K562 (cell line): ENCODE measurements around the gene SRC. TPM values are rescaled to one million over a fixed set of nuclear protein-coding genes. Genes with fewer than 3 reads are reported as not detected.

ENCODE experiments used
- C11orf30 ChIP-seq: fragments of 450-650 bp; IDR thresholded peaks from 2 replicates; pipeline ENCODE4 v1.6.1; 2016; ENCODE audit warnings: low read depth, mild to moderate bottlenecking
- CHCHD3 ChIP-seq: fragments of 250-450 bp; sonication (Bioruptor Pico); IDR thresholded peaks from 2 replicates; pipeline ENCODE4 v2.1.2; 2022; ENCODE audit warnings: mild to moderate bottlenecking
- FOXP4 ChIP-seq: sonication (generic); formaldehyde crosslinking; IDR thresholded peaks from 2 replicates; pipeline ENCODE4 v1.8.0; 2022; ENCODE audit warnings: mild to moderate bottlenecking, missing genetic modification reagents, borderline replicate concordance
- HDAC1 ChIP-seq, 2 experiments: fragments of 450-650 bp; IDR thresholded peaks; 2 replicates each; pipeline ENCODE4 v1.6.1; 2016 to 2017; ENCODE audit warnings: inconsistent platforms in 1 of 2, mild to moderate bottlenecking in 1 of 2, moderate library complexity in 1 of 2
- HDAC2 ChIP-seq: fragments of 450-650 bp; IDR thresholded peaks from 2 replicates; pipeline ENCODE4 v1.6.1; 2016; ENCODE audit warnings: mild to moderate bottlenecking
- HNRNPH1 ChIP-seq: fragments of 200-400 bp; formaldehyde crosslinking; optimal IDR thresholded peaks from 2 replicates; pipeline ENCODE3; 2017; ENCODE audit warnings: low read depth, mild to moderate bottlenecking, low read length, moderate library complexity
- JUND ChIP-seq, 2 experiments: IDR thresholded peaks; 2 replicates in 1 of 2; 3 replicates in 1 of 2; pipeline ENCODE4 v1.6.1; 2011; ENCODE audit warnings: borderline replicate concordance in 2 of 2, low read depth in 2 of 2, low read length in 2 of 2, improper control_type of control experiment in 1 of 2, missing biosample characterization in 1 of 2, missing genetic modification characterization in 1 of 2, missing genetic modification reagents in 1 of 2
- KAT2B ChIP-seq: IDR thresholded peaks from one replicate; pipeline ENCODE4 v1.6.1; 2012; ENCODE audit warnings: low read depth, mild to moderate bottlenecking, control low read depth, inconsistent platforms, low read length, moderate library complexity
- MAFF ChIP-seq: IDR thresholded peaks from 2 replicates; pipeline ENCODE4 v1.6.1; 2012; ENCODE audit warnings: low read length, improper control_type of control experiment
- MEF2A ChIP-seq: IDR thresholded peaks from 2 replicates; pipeline ENCODE4 v1.6.1; 2011; ENCODE audit warnings: low read depth, mild to moderate bottlenecking, low read length, moderate library complexity; ENCODE audit not compliant: control insufficient read depth
- MIER1 ChIP-seq: fragments of 450-650 bp; IDR thresholded peaks from 2 replicates; pipeline ENCODE4 v1.6.1; 2016; ENCODE audit warnings: antibody characterized with exemption, mild to moderate bottlenecking, low read depth
- MTA1 ChIP-seq: fragments of 450-650 bp; IDR thresholded peaks from 2 replicates; pipeline ENCODE4 v1.6.1; 2017; ENCODE audit warnings: borderline replicate concordance
- NFE2 ChIP-seq: IDR thresholded peaks from 2 replicates; pipeline ENCODE4 v1.6.1; 2014; ENCODE audit warnings: antibody characterized with exemption, low read depth
- RBM39 ChIP-seq: fragments of 200-400 bp; formaldehyde crosslinking; optimal IDR thresholded peaks from 2 replicates; pipeline ENCODE3; 2018; ENCODE audit warnings: low read depth, low read length
- SIRT6 ChIP-seq: IDR thresholded peaks from one replicate; pipeline ENCODE4 v1.6.1; 2012; ENCODE audit warnings: low read depth, mild to moderate bottlenecking, control low read depth, inconsistent platforms, low read length, moderate library complexity
- SRSF9 ChIP-seq: fragments of 200-400 bp; formaldehyde crosslinking; IDR thresholded peaks from 2 replicates; pipeline ENCODE4 v1.6.1; 2017; ENCODE audit warnings: low read depth, low read length, borderline replicate concordance
- XRCC3 ChIP-seq: fragments of 450-650 bp; IDR thresholded peaks from 2 replicates; pipeline ENCODE4 v1.6.1; 2017; ENCODE audit warnings: mild to moderate bottlenecking, moderate library complexity
- ZFX ChIP-seq: sonication (generic); formaldehyde crosslinking; IDR thresholded peaks from 2 replicates; pipeline ENCODE4 v1.8.0; 2022; ENCODE audit warnings: mild to moderate bottlenecking, missing genetic modification reagents, moderate library complexity
- ZNF384 ChIP-seq: IDR thresholded peaks from 2 replicates; pipeline ENCODE4 v1.6.1; 2012; ENCODE audit warnings: low read depth, low read length, improper control_type of control experiment
- ZNF717 ChIP-seq: fragments of 250-450 bp; sonication (Bioruptor Pico); IDR thresholded peaks from 2 replicates; pipeline ENCODE4 v1.5.0; 2021
- ZZZ3 ChIP-seq: fragments of 450-650 bp; IDR thresholded peaks from 2 replicates; pipeline ENCODE4 v1.6.1; 2016; ENCODE audit warnings: antibody characterized with exemption, mild to moderate bottlenecking, moderate library complexity
- polyA plus RNA-seq, 8 experiments: library from polyadenylated mRNA; depleted of rRNA in 4 of 8; stranded (reverse) in 5 of 8; unstranded in 3 of 8; fragments of >200 nt; fragmentation: Nextera tagmentation in 2 of 8; fragmentation: Illumina TruSeq in 1 of 8; extraction: Ambion mirVana in 2 of 8; extraction: Trizol in 1 of 8; gene quantifications; 2 replicates each; pipeline versions ENCODE4 v1.2.1 to v1.2.3, GENCODE V29; 2011 to 2014; ENCODE audit warnings: inconsistent platforms in 1 of 8, missing spikeins in 1 of 8
- total RNA-seq, 7 experiments: library from RNA; depleted of rRNA in 6 of 7; stranded (reverse); fragments of >200 nt in 6 of 7; fragmentation: Illumina TruSeq in 2 of 7; extraction: Trizol in 2 of 7; gene quantifications; 2 replicates each; pipeline versions ENCODE4 v1.2.1 to v1.2.3, GENCODE V29; 2011 to 2021; ENCODE audit warnings: low replicate concordance in 1 of 7
- TF ChIP-seq, protein P1 (sequence below): IDR thresholded peaks from 3 replicates; pipeline ENCODE4 v1.6.1; 2011; ENCODE audit warnings: borderline replicate concordance, mild to moderate bottlenecking, moderate library complexity; ENCODE audit not compliant: insufficient read length; ENCODE audit errors: extremely low read depth
- TF ChIP-seq, protein P2 (sequence below): sonication (generic); formaldehyde crosslinking; IDR thresholded peaks from 2 replicates; pipeline ENCODE4 v1.8.0; 2022; ENCODE audit warnings: mild to moderate bottlenecking, low read depth, missing genetic modification reagents

SRC gene
- total and polyA plus RNA-seq, 9 of the 15 experiments (the other 6 are each of a cell fraction or from before 2014, with no cell fraction given), result 0.06 to 8.5 (median 3.1) TPM

DNA sequence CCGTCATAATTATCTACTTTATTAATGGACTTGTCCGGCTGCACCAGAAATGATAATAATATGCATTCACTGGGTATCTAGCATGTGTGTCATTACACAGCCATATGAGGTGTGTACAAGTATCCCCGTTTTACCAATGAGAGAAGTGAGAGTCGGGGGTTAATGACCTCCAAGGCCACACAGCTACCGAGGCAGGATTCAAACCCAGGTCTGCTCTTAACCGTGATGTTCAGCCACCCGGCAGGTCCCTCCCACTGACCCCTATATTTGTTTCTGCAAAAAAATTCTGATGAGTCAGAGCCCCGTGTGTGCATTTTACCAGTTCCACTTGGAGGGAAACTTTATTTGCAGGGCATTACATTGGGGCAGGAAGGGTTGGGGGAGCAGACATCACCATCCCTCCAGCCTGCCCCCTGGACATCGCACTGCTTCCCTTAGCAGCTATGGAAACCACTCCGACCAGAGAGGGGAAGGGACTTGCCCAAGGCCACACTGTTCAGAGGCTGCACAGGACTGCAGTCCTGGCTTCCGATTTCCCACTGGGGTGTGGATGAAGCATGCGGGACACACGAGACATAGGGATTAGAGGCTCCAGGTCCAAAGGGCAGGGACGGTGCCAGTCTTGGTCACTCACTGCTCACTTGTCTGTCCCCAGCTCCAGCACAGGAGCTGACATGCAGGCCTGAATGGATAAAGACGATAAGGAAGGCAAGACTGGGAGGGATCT is 10.1 kb upstream of the SRC start (continued):
- TF ChIP-seq C11orf30 (peak; percentile 79), ZNF717 (CRISPR knock-in tag) (no peak), MTA1 (no peak), NFE2 (peak; percentile 70), ZNF384 (peak; percentile 54; the same call in 1 of the 2 replicates), FOXP4 (CRISPR knock-in tag) (no peak), MEF2A (no peak), ZZZ3 (no peak), RBM39 (no peak), MIER1 (no peak), HNRNPH1 (no peak), HDAC2 (peak; percentile 38; the same call in 1 of the 2 replicates), KAT2B (no peak), MAFF (peak; percentile 40; the same call in 1 of the 2 replicates), SIRT6 (no peak), JUND (IDR thresholded peaks at IDR 0.05; ENCODE audit: borderline replicate concordance, low read depth, low read length) (peak; percentile 26; the same call in 1 of the 2 replicates), JUND (tag; IDR thresholded peaks at IDR 0.05; ENCODE audit: borderline replicate concordance, low read depth, low read length) (peak; percentile 24; the same call in 1 of the 3 replicates), SRSF9 (no peak), HDAC1 (IDR thresholded peaks at IDR 0.05) (peak in 1 of 2 experiments; percentile 15; a peak in 1 of 4 replicates), ZFX (CRISPR knock-in tag) (0 out of 2 replicates have a peak, but pooled peaks have one; percentile 12), XRCC3 (no peak), CHCHD3 (CRISPR knock-in tag) (no peak)
- TF ChIP-seq, protein P1, sequence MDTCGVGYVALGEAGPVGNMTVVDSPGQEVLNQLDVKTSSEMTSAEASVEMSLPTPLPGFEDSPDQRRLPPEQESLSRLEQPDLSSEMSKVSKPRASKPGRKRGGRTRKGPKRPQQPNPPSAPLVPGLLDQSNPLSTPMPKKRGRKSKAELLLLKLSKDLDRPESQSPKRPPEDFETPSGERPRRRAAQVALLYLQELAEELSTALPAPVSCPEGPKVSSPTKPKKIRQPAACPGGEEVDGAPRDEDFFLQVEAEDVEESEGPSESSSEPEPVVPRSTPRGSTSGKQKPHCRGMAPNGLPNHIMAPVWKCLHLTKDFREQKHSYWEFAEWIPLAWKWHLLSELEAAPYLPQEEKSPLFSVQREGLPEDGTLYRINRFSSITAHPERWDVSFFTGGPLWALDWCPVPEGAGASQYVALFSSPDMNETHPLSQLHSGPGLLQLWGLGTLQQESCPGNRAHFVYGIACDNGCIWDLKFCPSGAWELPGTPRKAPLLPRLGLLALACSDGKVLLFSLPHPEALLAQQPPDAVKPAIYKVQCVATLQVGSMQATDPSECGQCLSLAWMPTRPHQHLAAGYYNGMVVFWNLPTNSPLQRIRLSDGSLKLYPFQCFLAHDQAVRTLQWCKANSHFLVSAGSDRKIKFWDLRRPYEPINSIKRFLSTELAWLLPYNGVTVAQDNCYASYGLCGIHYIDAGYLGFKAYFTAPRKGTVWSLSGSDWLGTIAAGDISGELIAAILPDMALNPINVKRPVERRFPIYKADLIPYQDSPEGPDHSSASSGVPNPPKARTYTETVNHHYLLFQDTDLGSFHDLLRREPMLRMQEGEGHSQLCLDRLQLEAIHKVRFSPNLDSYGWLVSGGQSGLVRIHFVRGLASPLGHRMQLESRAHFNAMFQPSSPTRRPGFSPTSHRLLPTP, result no peak
- TF ChIP-seq, protein P2, sequence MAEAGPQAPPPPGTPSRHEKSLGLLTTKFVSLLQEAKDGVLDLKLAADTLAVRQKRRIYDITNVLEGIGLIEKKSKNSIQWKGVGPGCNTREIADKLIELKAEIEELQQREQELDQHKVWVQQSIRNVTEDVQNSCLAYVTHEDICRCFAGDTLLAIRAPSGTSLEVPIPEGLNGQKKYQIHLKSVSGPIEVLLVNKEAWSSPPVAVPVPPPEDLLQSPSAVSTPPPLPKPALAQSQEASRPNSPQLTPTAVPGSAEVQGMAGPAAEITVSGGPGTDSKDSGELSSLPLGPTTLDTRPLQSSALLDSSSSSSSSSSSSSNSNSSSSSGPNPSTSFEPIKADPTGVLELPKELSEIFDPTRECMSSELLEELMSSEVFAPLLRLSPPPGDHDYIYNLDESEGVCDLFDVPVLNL (CRISPR knock-in tag), result no peak
